ENCODE measurements around the gene CACNA1H. TPM values are rescaled to one million over a fixed set of nuclear protein-coding genes. Genes with fewer than 3 reads are reported as not detected.

Gene CACNA1H
- total and polyA plus RNA-seq, 2 donors (not counting 3 experiments of a cell fraction or from before 2014, with no cell fraction given) = 0.03 TPM; not detected in 1

- Histone ChIP-seq H2AFZ (ENCODE audit: low read depth, low read length) (no peak overlapping the region), H3K79me2 (ENCODE audit: control insufficient read depth, insufficient read depth, low read length) (no peaks in the 10 kb centered on the region), H3K9ac (replicated peaks; ENCODE audit: extremely low read depth, insufficient read depth, low read length) (no peak overlapping the region), H4K20me1 (replicated peaks; ENCODE audit: control insufficient read depth, extremely low read depth, insufficient read depth, low read length) (no peaks in the 10 kb centered on the region), H3K4me1 (ENCODE audit: control insufficient read depth, extremely low read depth, insufficient read depth, low read length) (no peaks in the 10 kb centered on the region), H3K27me3 (ENCODE audit: control insufficient read depth in 2 of 2, insufficient read depth in 2 of 2, low read length in 2 of 2) (no peaks in the 10 kb centered on the region), H3K4me3 (replicated peaks in 1 of 3; ENCODE audit: insufficient read depth in 1 of 3, low read depth in 1 of 3, low read length in 3 of 3) (no peak overlapping the region), H3K27ac (ENCODE audit: insufficient read depth, low read depth, low read length) (no peak overlapping the region), H3K4me2 (ENCODE audit: insufficient read depth, low read length) (no peak overlapping the region), H3K36me3 (ENCODE audit: control insufficient read depth in 2 of 2, extremely low read depth in 1 of 2, insufficient read depth in 2 of 2, low read length in 2 of 2) (no peaks in the 10 kb centered on the region), H3K9me3 (replicated peaks; ENCODE audit: control insufficient read depth, insufficient read depth, low read length) (no peaks in the 10 kb centered on the region), H3K9me1 (replicated peaks; ENCODE audit: control insufficient read depth, extremely low read depth, insufficient read depth, low read length) (no peaks in the 10 kb centered on the region)
- no TSS peak for BruUV-seq (replicated peaks)
- intact Hi-C loops (cut with micrococcal nuclease) (no loop called here), dilution Hi-C loops (cut with MboI; ENCODE audit: extremely low pct_ligation_motif_present, low sequenced_read_pairs) (no loop called here)
- ChIA-PET POLR2A (no interaction called here), CTCF (no interaction called here)
- no peak for FAIRE-seq
- TF ChIP-seq EZH2 (IDR thresholded peaks at IDR 0.05; ENCODE audit: borderline replicate concordance, low read depth, low read length, severe bottlenecking) (no peak), MYC (IDR thresholded peaks at IDR 0.05; ENCODE audit: low read depth, low read length) (no peak), JUN (IDR thresholded peaks at IDR 0.05; ENCODE audit: borderline replicate concordance, insufficient read depth, insufficient read length, low read depth) (no peak), CTCF (IDR thresholded peaks at IDR 0.05; ENCODE audit: extremely low read depth in 1 of 2, insufficient read depth in 1 of 2, low read depth in 1 of 2, low read length in 2 of 2) (no peak), POLR2AphosphoS5 (IDR thresholded peaks at IDR 0.05; ENCODE audit: insufficient read depth, low read depth, low read length) (no peak), POLR2A (IDR thresholded peaks at IDR 0.05; ENCODE audit: low read depth, low read length) (no peak), FOS (IDR thresholded peaks at IDR 0.05; ENCODE audit: borderline replicate concordance, insufficient read depth, low read length) (no peak), MAX (IDR thresholded peaks at IDR 0.05; ENCODE audit: insufficient read depth, insufficient read length) (no peak)
- no peak for DNase-seq (ENCODE audit: low read depth, low spot score)
Measured at GRCh38 chr16:1192384-1193073, 39.6 kb downstream of the CACNA1H start.

All from endothelial cell of umbilical vein (primary cell).